HepG2 (cell line): Measurements from ENCODE around the gene BPIFB6. TPM values are rescaled to one million over a fixed set of nuclear protein-coding genes. Genes with fewer than 3 reads are reported as not detected.

Source experiments
- BRD4 ChIP-seq: sonication (generic); formaldehyde crosslinking; IDR thresholded peaks from 2 replicates; pipeline ENCODE4 v1.4.0; 2020; ENCODE audit warnings: missing genetic modification reagents
- DZIP1 ChIP-seq: sonication (generic); formaldehyde crosslinking; IDR thresholded peaks from 2 replicates; pipeline ENCODE4 v1.5.0; 2020; ENCODE audit warnings: mild to moderate bottlenecking, missing genetic modification reagents
- EZH2 ChIP-seq: conservative IDR thresholded peaks from 2 replicates; pipeline ENCODE4 v1.6.1; 2012; ENCODE audit warnings: mild to moderate bottlenecking, low read depth, low read length, moderate library complexity
- HNRNPL ChIP-seq: fragments of 200-400 bp; formaldehyde crosslinking; IDR thresholded peaks from 2 replicates; pipeline ENCODE4 v1.6.1; 2017; ENCODE audit warnings: mild to moderate bottlenecking, low read depth, low read length
- HNRNPLL ChIP-seq: fragments of 200-400 bp; formaldehyde crosslinking; IDR thresholded peaks from 2 replicates; pipeline ENCODE4 v1.6.1; 2017; ENCODE audit warnings: mild to moderate bottlenecking, low read depth, low read length; ENCODE audit not compliant: poor library complexity, severe bottlenecking
- ISL2 ChIP-seq: sonication (generic); formaldehyde crosslinking; IDR thresholded peaks from 2 replicates; pipeline ENCODE4 v1.5.0; 2020; ENCODE audit warnings: missing genetic modification reagents
- KMT2B ChIP-seq: IDR thresholded peaks from 2 replicates; pipeline ENCODE4 v1.6.1; 2016; ENCODE audit warnings: missing genetic modification reagents, missing compliant biosample characterization
- MBD4 ChIP-seq: IDR thresholded peaks from 2 replicates; pipeline ENCODE4 v1.6.1; 2012; ENCODE audit warnings: low read length, inconsistent platforms, borderline replicate concordance
- MIXL1 ChIP-seq: IDR thresholded peaks from 2 replicates; pipeline ENCODE4 v1.6.1; 2016
- POLR2A ChIP-seq, 2 experiments: IDR thresholded peaks; 2 replicates each; pipeline ENCODE4 v1.6.1; 2011; ENCODE audit warnings: low read depth in 2 of 2, low read length in 2 of 2, mild to moderate bottlenecking in 1 of 2, moderate library complexity in 1 of 2; ENCODE audit not compliant: insufficient read depth in 1 of 2
- TBX3 ChIP-seq: fragments of 450-650 bp; IDR thresholded peaks from 2 replicates; pipeline ENCODE4 v1.6.1; 2017; ENCODE audit warnings: antibody characterized with exemption, mild to moderate bottlenecking, inconsistent platforms, borderline replicate concordance
- TOE1 ChIP-seq: sonication (generic); formaldehyde crosslinking; IDR thresholded peaks from 2 replicates; pipeline ENCODE4 v1.4.0; 2020; ENCODE audit warnings: mild to moderate bottlenecking, missing genetic modification reagents
- ZBTB7B ChIP-seq: sonication (generic); formaldehyde crosslinking; IDR thresholded peaks from 2 replicates; pipeline ENCODE4 v1.4.0; 2020; ENCODE audit warnings: missing genetic modification reagents
- ZNF317 ChIP-seq: sonication (generic); formaldehyde crosslinking; IDR thresholded peaks from 2 replicates; pipeline ENCODE4 v1.5.0; 2020; ENCODE audit warnings: mild to moderate bottlenecking, missing genetic modification reagents
- ZNF430 ChIP-seq: sonication (generic); formaldehyde crosslinking; IDR thresholded peaks from 2 replicates; pipeline ENCODE4 v1.9.0; 2021; ENCODE audit warnings: mild to moderate bottlenecking, missing genetic modification reagents
- ZNF605 ChIP-seq: sonication (generic); formaldehyde crosslinking; IDR thresholded peaks from 2 replicates; pipeline ENCODE4 v1.8.0; 2022; ENCODE audit warnings: mild to moderate bottlenecking, missing genetic modification reagents
- ZNF792 ChIP-seq: IDR thresholded peaks from 2 replicates; pipeline ENCODE4 v1.6.1; 2016
- polyA plus RNA-seq, 8 experiments: library from polyadenylated mRNA; depleted of rRNA in 3 of 8; stranded (reverse) in 7 of 8; unstranded in 1 of 8; fragments of >200 nt; fragmentation: Illumina TruSeq in 4 of 8; extraction: Trizol in 4 of 8; gene quantifications; 2 replicates each; pipeline versions ENCODE4 v1.2.1 to v1.2.3, GENCODE V29; 2011 to 2016; ENCODE audit warnings: low read depth in 4 of 8, missing spikeins in 1 of 8, mixed read lengths in 1 of 8; ENCODE audit not compliant: insufficient read depth in 1 of 8
- total RNA-seq, 5 experiments: library from RNA; depleted of rRNA; stranded (reverse); fragments of >200 nt; fragmentation: Illumina TruSeq; extraction: Trizol; gene quantifications; 2 replicates each; pipeline ENCODE4 v1.2.3, GENCODE V29; 2016; ENCODE audit warnings: low read depth in 1 of 5
- TF ChIP-seq, protein P1 (sequence below): sonication (generic); formaldehyde crosslinking; IDR thresholded peaks from 2 replicates; pipeline ENCODE4 v1.5.0; 2020; ENCODE audit warnings: mild to moderate bottlenecking, missing genetic modification reagents
- TF ChIP-seq, protein P2 (sequence below): sonication (generic); formaldehyde crosslinking; IDR thresholded peaks from 2 replicates; pipeline ENCODE4 v1.5.0; 2020; ENCODE audit warnings: mild to moderate bottlenecking, missing genetic modification reagents, moderate library complexity
- TF ChIP-seq, protein P3 (sequence below): sonication (generic); formaldehyde crosslinking; conservative IDR thresholded peaks from 2 replicates; pipeline ENCODE4 v1.8.0; 2022; ENCODE audit warnings: low read depth, missing genetic modification reagents
- TF ChIP-seq, protein P4 (sequence below): sonication (generic); formaldehyde crosslinking; IDR thresholded peaks from 2 replicates; pipeline ENCODE4 v1.8.1; 2023; ENCODE audit warnings: mild to moderate bottlenecking, missing genetic modification reagents, borderline replicate concordance

The BPIFB6 gene
- total and polyA plus RNA-seq, 2 of the 13 experiments (the other 11 are each of a cell fraction or from before 2014, with no cell fraction given): 0.13 to 1.7 TPM

GRCh38 chr20:33005908-33006775 is 25.3 kb upstream of the BPIFB6 start (continued):
- TF ChIP-seq MIXL1 (CRISPR knock-in tag) (peak; percentile 95), ZBTB7B (peak; percentile 99), EZH2 (no peak), ZNF317 (CRISPR knock-in tag) (0 out of 2 replicates have a peak, but pooled peaks have one; percentile 32), HNRNPLL (peak; percentile 42), MBD4 (no peak), ISL2 (CRISPR knock-in tag) (peak; percentile 96), TOE1 (CRISPR knock-in tag) (no peak), BRD4 (CRISPR knock-in tag) (peak; percentile 58; the same call in 1 of the 2 replicates), KMT2B (no peak), TBX3 (peak; percentile 49; the same call in 1 of the 2 replicates), ZNF605 (peak; percentile 96), DZIP1 (CRISPR knock-in tag) (peak; percentile 87; the same call in 1 of the 2 replicates), POLR2A (IDR thresholded peaks at IDR 0.05; ENCODE audit: insufficient read depth in 1 of 2, low read depth in 2 of 2, low read length in 2 of 2) (peak; percentile 54 to 77), ZNF430 (CRISPR knock-in tag) (peak; percentile 99), ZNF792 (CRISPR knock-in tag) (peak; percentile 95; the same call in 1 of the 2 replicates), HNRNPL (peak; percentile 84)
- TF ChIP-seq, protein P1, sequence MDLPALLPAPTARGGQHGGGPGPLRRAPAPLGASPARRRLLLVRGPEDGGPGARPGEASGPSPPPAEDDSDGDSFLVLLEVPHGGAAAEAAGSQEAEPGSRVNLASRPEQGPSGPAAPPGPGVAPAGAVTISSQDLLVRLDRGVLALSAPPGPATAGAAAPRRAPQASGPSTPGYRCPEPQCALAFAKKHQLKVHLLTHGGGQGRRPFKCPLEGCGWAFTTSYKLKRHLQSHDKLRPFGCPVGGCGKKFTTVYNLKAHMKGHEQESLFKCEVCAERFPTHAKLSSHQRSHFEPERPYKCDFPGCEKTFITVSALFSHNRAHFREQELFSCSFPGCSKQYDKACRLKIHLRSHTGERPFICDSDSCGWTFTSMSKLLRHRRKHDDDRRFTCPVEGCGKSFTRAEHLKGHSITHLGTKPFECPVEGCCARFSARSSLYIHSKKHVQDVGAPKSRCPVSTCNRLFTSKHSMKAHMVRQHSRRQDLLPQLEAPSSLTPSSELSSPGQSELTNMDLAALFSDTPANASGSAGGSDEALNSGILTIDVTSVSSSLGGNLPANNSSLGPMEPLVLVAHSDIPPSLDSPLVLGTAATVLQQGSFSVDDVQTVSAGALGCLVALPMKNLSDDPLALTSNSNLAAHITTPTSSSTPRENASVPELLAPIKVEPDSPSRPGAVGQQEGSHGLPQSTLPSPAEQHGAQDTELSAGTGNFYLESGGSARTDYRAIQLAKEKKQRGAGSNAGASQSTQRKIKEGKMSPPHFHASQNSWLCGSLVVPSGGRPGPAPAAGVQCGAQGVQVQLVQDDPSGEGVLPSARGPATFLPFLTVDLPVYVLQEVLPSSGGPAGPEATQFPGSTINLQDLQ (CRISPR knock-in tag): peak; percentile 48; the same call in 1 of the 2 replicates
- TF ChIP-seq, protein P2, sequence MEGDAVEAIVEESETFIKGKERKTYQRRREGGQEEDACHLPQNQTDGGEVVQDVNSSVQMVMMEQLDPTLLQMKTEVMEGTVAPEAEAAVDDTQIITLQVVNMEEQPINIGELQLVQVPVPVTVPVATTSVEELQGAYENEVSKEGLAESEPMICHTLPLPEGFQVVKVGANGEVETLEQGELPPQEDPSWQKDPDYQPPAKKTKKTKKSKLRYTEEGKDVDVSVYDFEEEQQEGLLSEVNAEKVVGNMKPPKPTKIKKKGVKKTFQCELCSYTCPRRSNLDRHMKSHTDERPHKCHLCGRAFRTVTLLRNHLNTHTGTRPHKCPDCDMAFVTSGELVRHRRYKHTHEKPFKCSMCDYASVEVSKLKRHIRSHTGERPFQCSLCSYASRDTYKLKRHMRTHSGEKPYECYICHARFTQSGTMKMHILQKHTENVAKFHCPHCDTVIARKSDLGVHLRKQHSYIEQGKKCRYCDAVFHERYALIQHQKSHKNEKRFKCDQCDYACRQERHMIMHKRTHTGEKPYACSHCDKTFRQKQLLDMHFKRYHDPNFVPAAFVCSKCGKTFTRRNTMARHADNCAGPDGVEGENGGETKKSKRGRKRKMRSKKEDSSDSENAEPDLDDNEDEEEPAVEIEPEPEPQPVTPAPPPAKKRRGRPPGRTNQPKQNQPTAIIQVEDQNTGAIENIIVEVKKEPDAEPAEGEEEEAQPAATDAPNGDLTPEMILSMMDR (CRISPR knock-in tag): no peak; the same call in none of the 2 replicates
- TF ChIP-seq, protein P3, sequence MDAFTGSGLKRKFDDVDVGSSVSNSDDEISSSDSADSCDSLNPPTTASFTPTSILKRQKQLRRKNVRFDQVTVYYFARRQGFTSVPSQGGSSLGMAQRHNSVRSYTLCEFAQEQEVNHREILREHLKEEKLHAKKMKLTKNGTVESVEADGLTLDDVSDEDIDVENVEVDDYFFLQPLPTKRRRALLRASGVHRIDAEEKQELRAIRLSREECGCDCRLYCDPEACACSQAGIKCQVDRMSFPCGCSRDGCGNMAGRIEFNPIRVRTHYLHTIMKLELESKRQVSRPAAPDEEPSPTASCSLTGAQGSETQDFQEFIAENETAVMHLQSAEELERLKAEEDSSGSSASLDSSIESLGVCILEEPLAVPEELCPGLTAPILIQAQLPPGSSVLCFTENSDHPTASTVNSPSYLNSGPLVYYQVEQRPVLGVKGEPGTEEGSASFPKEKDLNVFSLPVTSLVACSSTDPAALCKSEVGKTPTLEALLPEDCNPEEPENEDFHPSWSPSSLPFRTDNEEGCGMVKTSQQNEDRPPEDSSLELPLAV (CRISPR knock-in tag): no peak
- TF ChIP-seq, protein P4, sequence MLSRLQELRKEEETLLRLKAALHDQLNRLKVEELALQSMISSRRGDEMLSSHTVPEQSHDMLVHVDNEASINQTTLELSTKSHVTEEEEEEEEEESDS (CRISPR knock-in tag): peak; percentile 71; the same call in 1 of the 2 replicates
